Measurements from ENCODE around the gene LEUTX. TPM values are rescaled to one million over a fixed set of nuclear protein-coding genes. Genes with fewer than 3 reads are reported as not detected.

LEUTX gene
- total and polyA plus RNA-seq, 2 experiments from 2014 or later, result not detected

GRCh38 chr19:39820696-39821095 lies 42.0 kb downstream of the LEUTX start:
- H3K27ac ChIP-seq (ENCODE audit: low read depth), result no peak overlapping the region
- no peak for ATAC-seq

More at GRCh38 chr19:39820696-39821095, 42.0 kb downstream of the LEUTX start:
- TF ChIP-seq ETS1 (IDR thresholded peaks at IDR 0.05) (no peak), ZNF114 (CRISPR knock-in tag; IDR thresholded peaks at IDR 0.05) (no peak), EZH2phosphoT487 (IDR thresholded peaks at IDR 0.05; ENCODE audit: unreplicated experiment) (no peak), REST (IDR thresholded peaks at IDR 0.05; ENCODE audit: unreplicated experiment) (no peak), CTCF (conservative IDR thresholded peaks at IDR 0.05; ENCODE audit: low read depth in 2 of 2) (no peak), ZNF331 (CRISPR knock-in tag; IDR thresholded peaks at IDR 0.05; ENCODE audit: low read depth) (no peak), CREB1 (CRISPR knock-in tag; IDR thresholded peaks at IDR 0.05; ENCODE audit: low read depth) (no peak), ZNF462 (CRISPR knock-in tag; IDR thresholded peaks at IDR 0.05) (no peak), STAT1 (IDR thresholded peaks at IDR 0.05; ENCODE audit: unreplicated experiment) (no peak)
- Mint-ChIP-seq H3K4me1 (peaks cover 3% of the 10 kb centered on the region; the same call in 2 of the 3 replicates), H3K9me3 (no peaks in the 10 kb centered on the region), H3K27me3 (ENCODE audit: insufficient read depth, low read depth, poor library complexity) (no peaks in the 10 kb centered on the region), H3K27ac (no peak overlapping the region), H3K36me3 (ENCODE audit: low read depth) (no peaks in the 10 kb centered on the region; the same call in 2 of the 3 replicates), H3K4me3 (no peak overlapping the region)
- no peaks in the 10 kb centered on the region for H3K27me3 ChIP-seq (ENCODE audit: insufficient read depth)
- H3F3A ChIP-seq (replicated peaks; ENCODE audit: low read depth), result no peaks in the 10 kb centered on the region
- H3K4me2 ChIP-seq, result no peak overlapping the region
- H3K79me2 ChIP-seq (replicated peaks; ENCODE audit: insufficient read depth), result no peaks in the 10 kb centered on the region; the same call in 1 of the 2 replicates
- no peak overlapping the region for H3K4me3 ChIP-seq
- H3K9me2 ChIP-seq (ENCODE audit: insufficient read depth), result no peaks in the 10 kb centered on the region
- H4K20me1 ChIP-seq (replicated peaks; ENCODE audit: insufficient read depth), result no peaks in the 10 kb centered on the region; the same call in none of the 2 replicates
- no peak overlapping the region for H2AFZ ChIP-seq
- H3K4me1 ChIP-seq (ENCODE audit: insufficient read depth), result peaks cover 4% of the 10 kb centered on the region
- no peaks in the 10 kb centered on the region for H3K36me3 ChIP-seq (ENCODE audit: insufficient read depth)
- DNase-seq (ENCODE audit: low spot score), result no peak
